ENCODE measurements around the gene TPM2.

DNA sequence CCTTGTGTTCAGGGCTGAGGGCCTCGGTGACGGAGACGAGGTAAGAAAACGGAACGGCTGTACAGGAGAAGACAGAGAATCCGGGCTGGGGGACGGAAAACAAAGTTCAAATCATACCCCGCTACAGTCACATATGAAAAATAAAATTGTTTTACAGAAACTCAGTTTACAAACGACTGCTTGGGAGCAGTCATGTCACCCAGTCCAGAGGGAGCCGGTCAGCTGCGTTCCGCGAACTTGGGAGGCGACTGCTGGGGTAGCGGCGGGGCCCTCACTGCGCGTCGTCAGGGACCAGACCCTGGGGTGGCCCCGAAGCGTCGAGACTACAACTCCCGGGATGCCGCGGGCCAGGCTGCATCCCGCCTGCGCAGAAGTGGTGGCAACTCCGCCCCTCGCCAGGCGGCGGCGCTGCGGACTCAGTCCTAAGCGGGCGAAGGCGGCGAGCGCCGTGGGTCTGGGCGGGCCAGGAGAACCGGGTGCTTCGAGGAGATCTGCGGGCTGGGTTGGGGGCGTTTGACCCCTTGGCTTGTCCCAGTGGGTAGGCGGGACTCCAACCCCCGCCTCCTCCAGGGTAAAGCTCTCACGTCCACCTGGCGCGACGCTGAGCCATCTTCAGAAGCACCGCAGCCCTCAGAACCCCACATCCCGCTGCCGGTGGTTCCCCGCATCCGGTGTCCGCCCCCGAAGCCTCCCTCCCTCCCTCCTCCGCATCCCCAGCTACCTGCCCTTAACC lies 43.0 kb downstream of the TPM2 start:
- TF ChIP-seq, protein P1, sequence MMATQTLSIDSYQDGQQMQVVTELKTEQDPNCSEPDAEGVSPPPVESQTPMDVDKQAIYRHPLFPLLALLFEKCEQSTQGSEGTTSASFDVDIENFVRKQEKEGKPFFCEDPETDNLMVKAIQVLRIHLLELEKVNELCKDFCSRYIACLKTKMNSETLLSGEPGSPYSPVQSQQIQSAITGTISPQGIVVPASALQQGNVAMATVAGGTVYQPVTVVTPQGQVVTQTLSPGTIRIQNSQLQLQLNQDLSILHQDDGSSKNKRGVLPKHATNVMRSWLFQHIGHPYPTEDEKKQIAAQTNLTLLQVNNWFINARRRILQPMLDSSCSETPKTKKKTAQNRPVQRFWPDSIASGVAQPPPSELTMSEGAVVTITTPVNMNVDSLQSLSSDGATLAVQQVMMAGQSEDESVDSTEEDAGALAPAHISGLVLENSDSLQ (IDR thresholded peaks at IDR 0.05), result no peak
- TF ChIP-seq TARDBP (IDR thresholded peaks at IDR 0.05) (no peak), ARNT (IDR thresholded peaks at IDR 0.05) (no peak), FOXK2 (IDR thresholded peaks at IDR 0.05) (no peak), BHLHE40 (IDR thresholded peaks at IDR 0.05; ENCODE audit: borderline replicate concordance) (no peak), ZNF384 (IDR thresholded peaks at IDR 0.05) (no peak), FOXM1 (IDR thresholded peaks at IDR 0.05; ENCODE audit: borderline replicate concordance) (no peak), FOXA1 (IDR thresholded peaks at IDR 0.05) (no peak)
